GOT3 (cell line): ENCODE data around the gene NAV1.

Experiments used
- DNase-seq: peaks from one replicate; lab custom pipeline; 2025; ENCODE audit warnings: mixed read lengths; lab: John Stamatoyannopoulos, UW

The NAV1 gene

DNA sequence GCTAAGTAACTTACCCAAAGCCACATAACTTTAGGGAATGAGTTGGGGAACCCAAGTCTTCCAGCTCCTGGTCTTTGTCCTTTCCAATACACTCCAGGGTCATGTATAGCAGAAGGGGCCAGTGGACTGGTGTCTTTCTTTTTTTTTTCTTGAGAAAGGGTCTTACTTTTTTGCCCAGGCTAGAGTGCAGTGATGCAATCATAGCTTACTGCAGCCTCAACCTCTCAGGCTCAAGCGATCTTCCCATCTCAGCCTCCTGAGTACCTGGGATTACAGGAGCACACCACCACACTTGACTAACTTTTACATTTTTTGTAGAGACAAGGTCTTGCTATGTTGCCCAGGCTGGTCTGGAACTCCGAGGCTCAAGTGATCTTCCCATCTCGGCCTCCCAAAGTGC lies 12.2 kb downstream of the NAV1 start:
- no peak for DNase-seq

- DNase-seq, result peak; percentile 86
These were observed 13.2 kb downstream of the NAV1 start for GRCh38 chr1:201551877-201552731.

DNA sequence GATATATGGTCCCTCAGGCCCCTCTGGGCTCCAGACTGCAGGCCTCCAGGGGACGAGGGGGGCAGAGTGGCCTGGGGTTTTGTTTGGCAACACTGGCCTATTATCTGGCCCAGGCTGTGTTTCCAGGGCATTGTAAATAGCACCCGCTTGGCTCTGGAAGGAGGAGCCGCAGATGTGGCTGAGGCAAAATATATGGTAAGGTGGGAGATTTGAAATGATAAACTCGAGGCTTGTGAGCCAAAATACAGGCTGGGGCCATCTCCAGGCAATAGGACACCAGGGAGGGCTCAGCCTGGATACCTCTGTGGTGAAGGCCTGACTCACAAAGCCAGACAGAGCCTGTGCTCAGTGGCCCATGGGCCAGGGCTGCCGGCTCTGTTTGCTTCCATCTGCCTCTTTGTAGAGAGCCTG lies 14.0 kb downstream of the NAV1 start:
- DNase-seq, result no peak

GRCh38 chr1:201553496-201554189 lies 14.7 kb downstream of the NAV1 start:
- DNase-seq, result no peak

DNA sequence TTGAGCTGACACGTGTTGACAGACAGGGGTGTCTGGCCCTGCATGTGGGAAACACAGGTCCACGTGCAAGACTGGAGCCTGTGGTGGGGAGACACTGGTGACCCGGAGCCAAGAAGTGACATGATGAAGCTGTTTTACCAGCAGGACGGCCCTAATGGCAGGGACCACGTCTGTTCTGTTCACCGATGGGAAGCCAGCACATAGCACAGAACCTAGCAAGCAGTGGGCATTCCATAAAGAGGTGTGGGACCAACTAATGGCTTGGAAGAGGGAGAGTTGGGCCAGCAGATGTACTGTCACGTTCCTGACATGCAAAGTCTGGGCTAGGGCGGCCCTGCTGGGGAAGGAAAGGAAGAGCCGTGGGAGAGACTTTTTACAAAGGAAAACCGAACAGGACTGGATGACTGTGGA lies 15.3 kb downstream of the NAV1 start:
- DNase-seq, result no peak

DNA sequence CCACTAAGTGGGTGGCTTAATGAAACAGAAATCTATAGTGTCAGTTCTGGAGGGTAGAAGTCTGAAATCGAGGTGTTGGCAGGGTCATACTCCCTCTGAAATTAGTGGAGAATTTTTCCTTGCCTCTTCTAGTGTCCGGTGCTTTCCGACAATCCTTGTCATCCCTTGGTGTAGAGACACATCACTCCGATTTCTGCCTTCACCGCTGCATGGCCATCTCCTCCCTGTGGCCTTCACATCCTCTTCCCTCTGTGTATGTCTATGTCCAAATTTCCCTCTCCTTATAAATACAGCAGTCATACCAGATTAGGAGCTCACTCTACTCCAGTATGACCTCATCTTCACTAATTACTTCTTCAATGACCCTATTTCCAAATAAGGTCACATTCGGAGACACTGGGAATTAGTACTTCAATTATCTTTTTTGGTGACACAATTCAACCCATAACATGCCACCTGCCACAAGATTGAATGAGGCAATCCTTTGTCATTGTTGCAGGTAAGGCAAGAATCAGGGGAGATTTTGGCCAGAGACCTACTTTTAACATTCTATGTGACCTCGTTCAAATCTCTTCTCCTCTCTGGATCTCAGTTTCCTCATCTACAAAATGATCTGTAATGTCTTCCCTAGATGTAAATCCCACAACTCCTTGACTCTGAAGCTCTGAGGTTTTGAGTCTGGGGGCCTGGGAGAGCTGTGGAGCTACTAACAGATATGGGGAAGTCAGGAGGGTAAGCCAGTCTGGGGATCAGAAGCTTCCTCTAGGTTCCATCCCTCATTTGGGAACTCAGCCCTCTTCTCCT lies 16.1 kb downstream of the NAV1 start:
- DNase-seq, result no peak

DNA sequence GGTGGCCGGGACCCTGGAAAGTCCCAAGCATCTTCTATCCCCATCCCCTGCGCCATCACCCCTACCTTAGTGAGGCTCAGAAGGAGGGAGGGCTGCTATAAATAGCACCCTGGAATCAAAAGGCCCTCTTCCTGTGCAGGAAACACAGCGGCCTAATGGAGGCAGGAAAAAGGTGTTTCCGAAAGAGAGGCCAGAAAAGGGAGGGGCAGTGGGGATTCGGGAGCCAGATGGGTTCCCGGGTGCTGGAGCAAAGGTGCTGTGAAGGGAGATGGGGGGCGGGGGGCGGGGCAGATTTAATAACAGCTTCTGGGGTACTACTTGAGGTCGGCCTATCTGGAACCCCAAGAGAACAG lies 16.6 kb downstream of the NAV1 start:
- no peak for DNase-seq

GRCh38 chr1:201556841-201557571 lies 18.1 kb downstream of the NAV1 start:
- DNase-seq, result no peak

DNA sequence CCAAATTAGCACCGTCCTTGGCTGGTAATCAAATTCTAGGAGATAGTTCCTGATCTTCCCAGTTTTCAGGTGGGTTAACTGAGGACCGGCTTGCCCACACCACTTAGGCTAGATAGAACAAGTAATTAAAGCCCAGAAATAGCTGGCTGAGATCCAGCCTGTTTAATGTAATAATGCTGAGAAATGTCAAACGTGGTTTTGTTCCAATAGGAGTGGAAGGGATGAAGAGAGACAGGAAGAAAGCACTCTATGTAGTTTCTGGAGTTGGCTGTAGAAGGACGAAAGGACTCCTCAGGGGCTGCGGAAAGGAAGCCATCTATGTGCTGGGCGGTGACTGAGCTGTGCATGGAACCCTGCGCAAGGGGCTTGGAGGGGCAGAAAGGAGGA lies 18.6 kb downstream of the NAV1 start:
- DNase-seq, result no peak

DNA sequence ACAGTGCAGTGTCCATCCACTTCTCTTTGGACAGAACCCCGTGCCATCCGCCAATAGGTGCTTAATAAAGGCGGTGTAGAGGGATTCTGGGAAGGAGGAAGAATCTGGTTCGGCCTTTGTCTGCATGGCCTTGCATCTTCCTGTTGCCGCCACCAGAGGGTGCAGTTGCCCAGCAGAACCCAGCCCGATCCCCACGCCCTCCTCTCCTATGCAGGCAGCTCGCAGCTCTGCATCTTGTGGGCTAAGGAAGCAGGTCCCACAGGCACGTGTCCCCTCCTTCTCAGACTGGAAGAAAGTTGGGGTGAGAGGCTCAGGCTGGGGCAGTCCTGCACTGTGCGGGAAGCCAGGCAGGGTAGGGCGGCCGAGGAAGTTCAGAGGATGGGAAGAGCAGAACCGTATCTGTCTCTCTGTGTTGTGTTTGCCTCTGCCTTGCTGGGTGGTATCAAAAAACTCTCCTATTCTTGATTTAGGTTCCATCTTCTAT lies 20.8 kb downstream of the NAV1 start:
- DNase-seq, result peak; percentile 97

GRCh38 chr1:201560328-201561194 lies 21.6 kb downstream of the NAV1 start:
- DNase-seq, result no peak

DNA sequence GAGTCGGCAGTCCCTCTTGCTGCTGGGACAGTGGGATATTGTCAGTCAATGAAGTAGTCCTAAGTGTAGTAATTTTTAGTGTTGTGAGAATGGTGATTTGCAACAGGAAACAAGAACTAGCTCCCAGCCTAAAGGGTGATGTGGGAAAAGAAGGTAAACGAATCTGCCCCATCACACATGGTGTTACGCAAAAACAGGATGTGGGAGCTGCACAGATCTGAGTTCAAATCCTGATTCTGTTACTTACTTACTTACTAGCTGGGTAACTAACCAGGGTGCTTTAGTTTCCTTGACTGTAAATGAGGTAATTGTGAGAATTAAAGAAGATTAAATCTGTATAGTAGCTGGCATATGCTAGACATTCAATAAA lies 22.3 kb downstream of the NAV1 start:
- no peak for DNase-seq

DNA sequence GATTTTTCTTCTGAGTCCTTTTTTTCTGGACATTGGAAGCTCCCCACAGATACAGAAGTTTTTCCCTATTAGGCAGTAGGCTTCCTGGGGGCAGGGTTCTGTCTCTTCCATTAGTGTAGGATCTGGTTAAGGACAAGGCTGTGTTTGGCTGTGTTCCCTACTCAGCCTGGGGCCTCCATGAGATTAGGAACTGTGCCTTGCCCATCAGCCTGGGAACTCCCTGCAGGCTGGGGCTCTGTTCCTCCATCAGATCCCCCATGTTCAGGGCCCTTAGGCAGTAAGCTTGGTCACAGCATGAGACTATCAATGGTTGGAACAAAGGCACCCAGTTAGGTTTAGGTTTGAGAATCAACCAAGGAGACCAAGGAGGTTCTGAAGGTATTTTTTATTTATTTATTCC lies 22.7 kb downstream of the NAV1 start:
- DNase-seq, result no peak

- DNase-seq, result no peak
These were observed 23.3 kb downstream of the NAV1 start for GRCh38 chr1:201562257-201562656.

- no peak for DNase-seq
These were observed 23.9 kb downstream of the NAV1 start for GRCh38 chr1:201562659-201563405.

- DNase-seq, result no peak
These were observed 24.5 kb downstream of the NAV1 start for GRCh38 chr1:201563406-201563780.

DNA sequence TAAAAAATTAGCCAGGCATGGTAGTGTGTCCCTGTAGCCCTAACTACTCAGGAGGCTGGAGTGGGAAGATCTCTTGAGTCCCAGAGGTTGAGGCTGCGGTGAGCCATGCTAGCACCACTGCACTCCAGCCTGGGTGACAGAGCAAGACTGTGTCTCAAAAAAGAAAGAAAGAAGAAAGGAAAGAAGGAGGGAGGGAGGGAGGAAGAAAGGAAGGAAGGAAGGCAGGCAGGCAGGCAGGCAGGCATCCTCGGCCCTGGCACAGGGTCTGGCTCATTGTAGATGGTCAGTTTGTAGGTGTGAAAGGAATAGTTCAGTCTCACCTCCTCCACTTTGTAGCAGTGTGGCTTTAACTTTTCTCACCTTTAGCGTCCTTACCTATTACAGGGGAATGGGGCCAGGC lies 25.0 kb downstream of the NAV1 start:
- DNase-seq, result no peak

DNA sequence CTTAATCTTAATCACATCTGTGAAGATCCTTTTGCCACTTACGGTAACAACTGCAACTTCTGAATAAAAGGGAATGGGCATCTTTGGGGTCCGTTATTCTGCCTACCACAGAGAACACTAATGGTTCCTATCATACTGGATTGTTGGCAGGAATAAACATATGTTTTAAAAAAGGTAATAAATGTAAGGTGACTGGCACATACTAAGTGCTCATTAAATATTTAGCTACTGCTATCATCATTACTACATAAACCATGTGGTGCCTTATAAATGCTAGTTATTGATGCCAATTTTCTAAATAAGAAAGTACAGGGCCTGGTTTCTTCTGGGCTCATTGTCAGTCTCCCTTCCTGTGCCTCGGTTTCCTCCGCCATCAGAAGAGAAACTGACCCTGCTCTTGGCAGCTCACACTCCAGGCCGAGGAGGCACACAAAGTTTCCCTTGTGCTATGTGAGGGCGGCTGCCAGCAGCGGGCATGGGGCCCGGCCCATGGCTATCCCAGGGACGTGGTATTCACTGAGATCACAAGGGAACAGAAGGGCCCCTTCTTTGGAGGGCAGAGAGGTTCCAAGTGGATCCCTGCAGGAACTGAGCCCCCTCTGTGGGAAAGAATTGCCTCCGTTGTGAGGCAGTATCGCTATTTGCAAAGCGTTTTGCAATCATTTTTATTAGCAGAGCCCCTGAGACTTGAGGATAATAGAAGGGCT lies 26.2 kb downstream of the NAV1 start:
- DNase-seq, result no peak

GRCh38 chr1:201565771-201566528 lies 27.0 kb downstream of the NAV1 start:
- no peak for DNase-seq
